ENCODE results near the gene ATG14. TPM values are rescaled to one million over a fixed set of nuclear protein-coding genes. Genes with fewer than 3 reads are reported as not detected.

The ATG14 gene
- total RNA-seq, 2 experiments from 2014 or later = 5.3 to 6.1 TPM

GRCh38 chr14:55377236-55377635, 34.4 kb downstream of the ATG14 start:
- H3K27ac Mint-ChIP-seq = no peak overlapping the region
- H3K9me3 Mint-ChIP-seq = no peaks in the 10 kb centered on the region
- H3K4me3 Mint-ChIP-seq = no peak overlapping the region
- ChIA-PET CTCF (interaction anchor here (0.6 to 1.2 kb wide), 2 partner anchors 14 to 106 kb away, joined by 3 to 5 read pairs; no protein-coding TSS in a partner anchor), POLR2A (no interaction called here)
- H3K36me3 Mint-ChIP-seq (ENCODE audit: low read depth) = peaks cover 47% of the 10 kb centered on the region
- DNase-seq = no peak
- H3K4me1 Mint-ChIP-seq = peaks cover 24% of the 10 kb centered on the region
- H3K27me3 Mint-ChIP-seq = no peaks in the 10 kb centered on the region

GRCh38 chr14:55374771-55375170, 36.9 kb downstream of the ATG14 start:
- Mint-ChIP-seq H3K4me3 (no peak overlapping the region), H3K27ac (peak overlapping the region; percentile 43), H3K36me3 (ENCODE audit: low read depth) (peaks cover 45% of the 10 kb centered on the region), H3K27me3 (no peaks in the 10 kb centered on the region), H3K9me3 (no peaks in the 10 kb centered on the region), H3K4me1 (peaks cover 29% of the 10 kb centered on the region)
- ChIA-PET CTCF (interaction anchor here (0.9 to 2.1 kb wide), 5 partner anchors 11 to 114 kb away, joined by 3 to 6 read pairs (median 4); no protein-coding TSS in a partner anchor), POLR2A (no interaction called here)
- DNase-seq = no peak

- peak; percentile 29 for DNase-seq
- peaks cover 51% of the 10 kb centered on the region for H3K36me3 Mint-ChIP-seq (ENCODE audit: low read depth)
- H3K4me3 Mint-ChIP-seq = no peak overlapping the region
- peak overlapping the region; percentile 83 for H3K27ac Mint-ChIP-seq
- H3K9me3 Mint-ChIP-seq = no peaks in the 10 kb centered on the region
- peaks cover 29% of the 10 kb centered on the region for H3K4me1 Mint-ChIP-seq
- CTCF ChIA-PET = interaction anchor here (0.9 to 2.1 kb wide), 4 partner anchors 10 to 113 kb away, joined by 3 to 6 read pairs (median 4); no protein-coding TSS in a partner anchor
- H3K27me3 Mint-ChIP-seq = no peaks in the 10 kb centered on the region
- POLR2A ChIA-PET = interaction anchor here (0.5 kb wide), 1 partner anchor 36 kb away, joined by 5 read pairs; no protein-coding TSS in a partner anchor
These were observed 37.6 kb downstream of the ATG14 start for GRCh38 chr14:55373784-55374705.

GRCh38 chr14:55372825-55373224, 38.8 kb downstream of the ATG14 start:
- peaks cover 29% of the 10 kb centered on the region for H3K4me1 Mint-ChIP-seq
- H3K4me3 Mint-ChIP-seq = no peak overlapping the region
- no peak for DNase-seq
- no peaks in the 10 kb centered on the region for H3K27me3 Mint-ChIP-seq
- POLR2A ChIA-PET = no interaction called here
- no peak overlapping the region for H3K27ac Mint-ChIP-seq
- CTCF ChIA-PET = interaction anchor here (0.8 to 2.1 kb wide), 5 partner anchors 9 to 23 kb away, joined by 3 to 6 read pairs (median 6); no protein-coding TSS in a partner anchor
- peaks cover 49% of the 10 kb centered on the region for H3K36me3 Mint-ChIP-seq (ENCODE audit: low read depth)
- H3K9me3 Mint-ChIP-seq = no peaks in the 10 kb centered on the region

- Mint-ChIP-seq H3K4me3 (no peak overlapping the region), H3K36me3 (ENCODE audit: low read depth) (peaks cover 49% of the 10 kb centered on the region), H3K27ac (no peak overlapping the region), H3K27me3 (no peaks in the 10 kb centered on the region), H3K9me3 (no peaks in the 10 kb centered on the region), H3K4me1 (peaks cover 29% of the 10 kb centered on the region)
- ChIA-PET POLR2A (no interaction called here), CTCF (interaction anchor here (0.8 to 2.1 kb wide), 4 partner anchors 12 to 23 kb away, joined by 3 to 6 read pairs (median 5); no protein-coding TSS in a partner anchor)
- no peak for DNase-seq
These were observed 39.2 kb downstream of the ATG14 start for GRCh38 chr14:55372423-55372822.

- POLR2A ChIA-PET = interaction anchor here (0.7 kb wide), 1 partner anchor 16 kb away, joined by 3 read pairs; no protein-coding TSS in a partner anchor
These were observed 40.7 kb downstream of the ATG14 start for GRCh38 chr14:55370883-55371455.

GRCh38 chr14:55366271-55366670, 45.4 kb downstream of the ATG14 start:
- Mint-ChIP-seq H3K27me3 (no peaks in the 10 kb centered on the region), H3K4me3 (no peak overlapping the region), H3K27ac (no peak overlapping the region), H3K36me3 (ENCODE audit: low read depth) (peaks cover 33% of the 10 kb centered on the region), H3K9me3 (no peaks in the 10 kb centered on the region), H3K4me1 (no peaks in the 10 kb centered on the region)
- ChIA-PET CTCF (interaction anchor here (1.5 kb wide), 1 partner anchor 12 kb away, joined by 3 read pairs; no protein-coding TSS in a partner anchor), POLR2A (no interaction called here)
- no peak for DNase-seq

More at GRCh38 chr14:55370883-55371455, 40.7 kb downstream of the ATG14 start:
- no peaks in the 10 kb centered on the region for H3K27me3 Mint-ChIP-seq
- no peak overlapping the region for H3K4me3 Mint-ChIP-seq
- CTCF ChIA-PET = interaction anchor here (0.9 kb wide), 1 partner anchor 17 kb away, joined by 4 read pairs; no protein-coding TSS in a partner anchor
- H3K27ac Mint-ChIP-seq = no peak overlapping the region
- no peaks in the 10 kb centered on the region for H3K9me3 Mint-ChIP-seq
- no peak for DNase-seq
- H3K4me1 Mint-ChIP-seq = peaks cover 29% of the 10 kb centered on the region
- H3K36me3 Mint-ChIP-seq (ENCODE audit: low read depth) = peaks cover 40% of the 10 kb centered on the region

GRCh38 chr14:55361190-55361589, 50.4 kb downstream of the ATG14 start:
- Mint-ChIP-seq H3K27me3 (no peaks in the 10 kb centered on the region), H3K4me3 (no peak overlapping the region), H3K27ac (no peak overlapping the region), H3K4me1 (peaks cover 8% of the 10 kb centered on the region), H3K36me3 (ENCODE audit: low read depth) (peaks cover 14% of the 10 kb centered on the region), H3K9me3 (peaks cover 2% of the 10 kb centered on the region)
- CTCF ChIA-PET = interaction anchor here (0.7 to 1.5 kb wide), 3 partner anchors 14 to 50 kb away, joined by 3 to 7 read pairs (median 4); no protein-coding TSS in a partner anchor
- POLR2A ChIA-PET = no interaction called here
- no peak for DNase-seq

GRCh38 chr14:55359307-55359706, 52.3 kb downstream of the ATG14 start:
- Mint-ChIP-seq H3K27ac (no peak overlapping the region), H3K36me3 (ENCODE audit: low read depth) (peaks cover 11% of the 10 kb centered on the region), H3K4me1 (peaks cover 17% of the 10 kb centered on the region), H3K9me3 (peaks cover 2% of the 10 kb centered on the region), H3K4me3 (no peak overlapping the region), H3K27me3 (no peaks in the 10 kb centered on the region)
- ChIA-PET POLR2A (no interaction called here), CTCF (interaction anchor here (1.6 to 2.0 kb wide), 2 partner anchors 10 to 23 kb away, joined by 5 to 6 read pairs; no protein-coding TSS in a partner anchor)
- DNase-seq = no peak

- H3K27ac Mint-ChIP-seq = no peak overlapping the region
- H3K36me3 Mint-ChIP-seq (ENCODE audit: low read depth) = peaks cover 11% of the 10 kb centered on the region
- peaks cover 2% of the 10 kb centered on the region for H3K9me3 Mint-ChIP-seq
- POLR2A ChIA-PET = no interaction called here
- peaks cover 32% of the 10 kb centered on the region for H3K4me1 Mint-ChIP-seq
- no peak overlapping the region for H3K4me3 Mint-ChIP-seq
- DNase-seq = no peak
- H3K27me3 Mint-ChIP-seq = no peaks in the 10 kb centered on the region
- CTCF ChIA-PET = interaction anchor here (1.1 to 3.6 kb wide), 2 partner anchors 10 to 85 kb away, joined by 4 to 30 read pairs; partner anchors contain the start of gene FBXO34
These were observed 54.7 kb downstream of the ATG14 start for GRCh38 chr14:55356913-55357312.

GRCh38 chr14:55355922-55356321, 55.7 kb downstream of the ATG14 start:
- no peaks in the 10 kb centered on the region for H3K27me3 Mint-ChIP-seq
- no peak overlapping the region for H3K4me3 Mint-ChIP-seq
- no peak for DNase-seq
- peaks cover 16% of the 10 kb centered on the region for H3K36me3 Mint-ChIP-seq (ENCODE audit: low read depth)
- peak overlapping the region; percentile 3 for H3K27ac Mint-ChIP-seq
- ChIA-PET CTCF (interaction anchor here (0.6 to 3.6 kb wide), 5 partner anchors 11 to 765 kb away, joined by 3 to 30 read pairs (median 4); partner anchors contain the start of gene FBXO34), POLR2A (no interaction called here)
- peaks cover 32% of the 10 kb centered on the region for H3K4me1 Mint-ChIP-seq
- H3K9me3 Mint-ChIP-seq = peaks cover 2% of the 10 kb centered on the region

GRCh38 chr14:55354500-55354899, 57.1 kb downstream of the ATG14 start:
- Mint-ChIP-seq H3K27ac (peak overlapping the region; percentile 84), H3K4me1 (peaks cover 30% of the 10 kb centered on the region), H3K36me3 (ENCODE audit: low read depth) (peaks cover 26% of the 10 kb centered on the region)

More at GRCh38 chr14:55354500-55354899, 57.1 kb downstream of the ATG14 start:
- H3K4me3 Mint-ChIP-seq = no peak overlapping the region
- DNase-seq = peak; percentile 74
- POLR2A ChIA-PET = no interaction called here
- H3K9me3 Mint-ChIP-seq = no peaks in the 10 kb centered on the region
- H3K27me3 Mint-ChIP-seq = no peaks in the 10 kb centered on the region
- CTCF ChIA-PET = interaction anchor here (0.6 to 3.6 kb wide), 22 partner anchors 9 to 303 kb away, joined by 3 to 30 read pairs (median 4); partner anchors contain the start of gene FBXO34

Data from activated CD4-positive, alpha-beta T cell treated with anti-CD3 and anti-CD28 coated beads, Interleukin-2, amount 10 ng/mL, durations not matched to agents 7 days and 5 days (primary cell).